COLO668 (cell line): ENCODE data around the gene RAD51B.
"Not testable (repeated sequence)": the region's sequence is repeated elsewhere in the genome, so short reads cannot be mapped to it uniquely, and the experiment has no call there.

Experiments used
- DNase-seq: peaks from one replicate; lab custom pipeline; 2025; ENCODE audit not compliant: unreplicated experiment; lab: John Stamatoyannopoulos, UW

RAD51B gene

DNA sequence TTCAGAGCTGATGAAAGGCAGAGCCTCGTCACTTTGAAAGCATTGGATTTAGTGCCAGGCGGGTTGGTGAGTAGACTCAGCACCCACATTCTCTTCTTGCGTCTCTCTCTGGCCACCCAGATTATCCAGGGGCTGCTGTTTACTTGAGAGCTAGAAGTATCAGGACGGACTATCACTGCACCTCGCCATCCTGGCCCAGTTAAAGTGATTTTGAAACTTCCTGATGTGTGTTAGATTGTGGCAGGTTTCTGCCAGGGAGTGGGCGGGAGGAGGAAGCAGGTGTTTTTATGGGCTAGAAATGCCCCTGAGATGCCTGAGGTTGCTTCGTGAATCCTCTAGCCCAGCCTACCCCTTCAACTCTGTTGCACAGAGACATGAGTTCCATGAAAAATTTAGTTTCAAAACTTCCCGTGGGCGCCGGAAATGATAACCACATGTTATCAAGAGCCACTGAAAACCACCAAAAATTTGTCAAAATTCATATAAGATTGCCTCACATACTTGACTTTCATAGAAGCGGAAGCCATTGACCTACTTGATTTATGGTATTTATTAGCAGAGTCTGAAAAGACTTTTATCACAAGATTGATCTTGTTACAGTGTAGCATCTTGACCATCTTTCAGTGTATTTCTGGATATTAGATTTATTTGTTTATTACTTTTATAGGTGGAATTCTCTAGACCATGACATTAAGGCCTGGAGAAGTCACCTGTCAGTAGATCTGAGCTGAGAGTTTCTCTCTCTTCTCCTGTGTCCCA, 466.0 kb downstream of the RAD51B start:
- no peak for DNase-seq

DNA sequence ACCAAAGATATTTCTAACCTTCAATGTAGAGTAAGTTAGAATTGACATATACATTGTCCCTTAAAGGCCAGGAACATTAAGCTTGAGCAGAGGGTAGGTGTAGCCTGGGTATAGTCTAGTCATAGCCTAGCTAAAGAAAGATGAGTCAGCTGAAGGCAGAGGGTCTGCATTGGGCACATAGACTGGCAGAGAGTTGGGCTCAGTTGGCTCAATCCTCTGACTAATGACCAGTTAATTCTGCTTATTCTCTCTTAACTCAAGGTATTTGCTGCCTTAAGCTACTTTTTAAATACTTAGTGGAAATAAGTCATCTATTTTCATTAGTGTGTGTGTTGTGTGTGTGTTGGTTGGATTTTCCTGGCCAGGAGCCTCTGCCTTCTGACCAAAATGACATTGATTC, 467.1 kb downstream of the RAD51B start:
- DNase-seq = no peak

DNA sequence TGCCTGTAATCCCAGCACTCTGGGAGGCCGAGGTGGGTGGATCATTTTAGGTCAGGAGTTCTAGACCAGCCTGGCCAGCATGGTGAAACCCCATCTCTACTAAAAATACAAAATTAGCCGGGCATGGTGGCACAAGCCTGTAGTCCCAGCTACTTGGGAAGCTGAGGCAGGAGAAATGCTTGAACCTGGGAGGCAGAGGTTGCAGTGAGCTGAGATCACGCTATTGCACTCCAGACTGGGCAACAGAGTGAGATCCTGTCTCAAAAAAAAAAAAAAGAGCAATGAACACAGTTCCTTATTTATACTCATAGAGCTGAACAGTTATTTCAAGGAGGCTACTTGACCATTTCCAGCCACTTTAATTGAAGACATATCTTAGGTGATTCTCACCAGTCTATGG, 469.9 kb downstream of the RAD51B start:
- DNase-seq = not testable (repeated sequence)

DNA sequence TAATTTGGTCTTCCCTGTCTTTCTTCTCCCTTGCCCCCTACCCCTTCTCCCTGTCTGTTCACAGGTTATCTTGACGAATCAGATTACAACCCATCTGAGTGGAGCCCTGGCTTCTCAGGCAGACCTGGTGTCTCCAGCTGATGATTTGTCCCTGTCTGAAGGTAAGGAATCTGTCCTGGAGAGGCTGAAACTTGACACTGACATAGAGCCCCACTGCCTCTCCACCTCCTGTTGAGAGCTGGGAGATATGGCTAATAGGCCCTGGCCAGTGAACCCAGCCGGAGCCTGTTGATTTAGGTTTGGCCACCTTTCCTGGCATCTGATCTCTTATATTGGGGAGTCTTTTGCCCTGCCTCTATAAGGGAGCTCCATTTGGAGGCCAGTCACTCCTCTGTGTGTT, 472.2 kb downstream of the RAD51B start:
- peak; percentile 26 for DNase-seq

DNA sequence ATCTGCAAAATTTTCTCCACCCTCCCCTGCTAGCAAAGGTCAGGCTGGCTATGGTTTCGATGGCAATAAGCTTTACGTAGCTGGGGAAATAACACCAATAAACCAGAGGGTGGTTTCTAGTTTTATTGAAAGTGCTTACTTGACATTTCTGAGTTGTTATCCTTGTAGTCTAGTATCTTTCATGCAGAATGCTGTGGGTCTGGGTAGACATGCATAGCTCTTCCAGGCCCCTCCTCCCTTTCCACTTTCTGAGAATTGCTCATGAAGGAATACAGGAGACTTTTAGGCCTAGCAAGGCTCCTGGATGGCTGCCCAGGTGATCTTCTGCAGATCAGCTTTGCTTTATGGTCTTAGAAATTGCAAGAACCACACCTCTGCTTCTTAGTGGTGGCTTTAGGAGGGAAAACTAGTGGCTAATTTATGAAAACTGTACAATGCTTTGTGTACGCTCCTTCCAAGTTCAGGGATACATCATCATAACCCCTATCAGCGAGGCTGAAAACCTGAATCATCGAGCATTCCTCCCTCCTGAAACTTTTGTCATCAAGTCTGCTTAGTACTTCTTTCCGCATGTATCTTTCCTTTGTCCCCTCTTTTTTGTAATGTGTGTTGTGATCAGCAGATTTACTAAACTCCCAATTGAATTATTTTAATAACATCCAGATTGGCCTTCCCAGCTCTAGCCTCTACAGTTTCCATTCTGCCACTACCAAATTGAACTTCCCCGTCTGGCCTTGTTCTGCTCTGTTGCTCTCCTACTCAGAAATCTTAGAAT, 473.0 kb downstream of the RAD51B start:
- no peak for DNase-seq

DNA sequence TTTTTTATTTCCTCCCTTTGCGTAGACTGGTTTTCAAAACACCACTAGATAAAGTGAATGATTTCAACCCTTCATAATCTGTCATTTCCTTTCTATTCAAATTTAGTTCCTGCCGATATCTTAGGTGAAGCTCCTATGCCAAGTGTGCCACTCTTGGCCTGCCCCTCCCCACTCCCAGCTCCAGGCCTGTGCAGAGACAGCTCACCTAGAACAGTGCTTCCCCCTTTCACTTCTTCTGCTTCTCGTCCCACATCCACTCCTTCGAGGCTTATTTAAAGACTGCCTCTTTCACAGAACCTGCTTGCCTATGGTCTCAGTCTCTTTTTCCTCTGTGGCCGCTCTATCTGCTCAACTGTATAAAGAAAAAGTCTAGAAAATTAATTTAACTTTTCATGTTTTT, 473.8 kb downstream of the RAD51B start:
- DNase-seq = no peak

DNA sequence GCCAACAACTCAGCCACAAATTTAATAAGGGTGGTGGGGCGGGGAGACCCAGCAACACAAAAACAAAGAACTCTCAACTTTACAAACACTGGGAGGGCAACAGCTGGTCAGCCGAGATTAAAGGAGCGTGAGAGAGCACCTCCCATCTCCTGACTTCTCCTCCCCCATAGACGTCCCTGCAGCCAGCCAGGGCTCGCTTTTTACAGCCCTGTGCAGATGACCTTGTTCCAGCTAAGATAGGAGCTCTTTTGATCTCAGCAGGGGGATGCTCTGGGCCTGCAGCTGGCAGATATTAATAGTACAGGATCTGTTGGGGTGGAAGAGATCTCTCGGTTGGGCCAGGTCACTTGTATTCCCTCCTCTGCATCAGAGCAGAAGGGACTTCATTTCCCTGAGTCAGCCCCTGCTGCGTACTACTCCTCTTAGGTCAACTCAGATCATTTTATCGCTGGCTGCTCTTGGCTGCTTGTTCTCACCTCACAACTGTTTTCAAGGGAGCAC, 475.8 kb downstream of the RAD51B start:
- no peak for DNase-seq

DNA sequence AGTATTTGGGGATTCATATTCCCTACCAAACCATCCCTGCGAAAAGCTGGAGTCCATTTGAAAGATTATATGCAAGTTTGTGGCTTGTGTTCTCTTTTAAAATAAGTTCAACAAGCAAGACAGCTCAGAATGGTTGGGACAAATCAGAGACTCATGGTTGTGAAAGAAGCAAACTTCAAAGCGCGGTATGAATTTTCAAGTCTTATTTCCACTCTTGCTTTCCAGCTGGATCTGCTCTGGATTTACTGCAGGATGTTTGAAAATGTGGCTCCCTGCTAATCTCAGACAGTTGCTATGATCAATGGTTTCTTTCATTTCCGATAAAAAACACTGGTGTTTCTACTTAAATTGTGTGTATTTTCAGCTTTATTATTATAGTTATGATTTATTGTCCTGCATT, 477.5 kb downstream of the RAD51B start:
- no peak for DNase-seq

DNA sequence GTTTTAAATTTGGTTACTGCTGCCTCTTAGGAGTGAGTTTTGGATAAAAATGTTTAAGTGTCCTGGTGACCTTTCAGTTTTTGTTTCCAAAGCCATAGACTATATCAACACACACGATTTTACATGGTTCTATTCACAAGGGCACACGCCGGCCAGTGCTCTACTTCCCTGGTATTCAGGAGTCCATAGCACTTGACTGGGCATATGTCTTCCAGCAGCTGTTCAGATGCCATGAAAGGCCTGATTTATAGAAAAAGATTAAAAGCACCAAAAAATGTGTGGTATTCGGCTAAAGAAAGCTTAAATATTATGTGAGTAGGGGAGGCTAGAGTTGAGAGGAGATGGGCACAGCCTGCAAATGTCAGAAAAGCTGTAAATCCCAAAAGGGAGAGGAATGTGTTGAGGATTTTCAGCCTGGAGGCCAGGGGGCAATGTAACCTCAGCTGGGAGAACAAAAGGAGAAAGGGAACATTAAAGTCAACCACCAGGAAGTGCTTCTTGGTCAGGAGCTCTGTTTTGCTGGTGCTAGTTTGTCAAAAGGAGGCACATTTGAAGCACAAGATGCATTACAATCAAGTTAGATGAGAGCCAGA, 478.4 kb downstream of the RAD51B start:
- no peak for DNase-seq

DNA sequence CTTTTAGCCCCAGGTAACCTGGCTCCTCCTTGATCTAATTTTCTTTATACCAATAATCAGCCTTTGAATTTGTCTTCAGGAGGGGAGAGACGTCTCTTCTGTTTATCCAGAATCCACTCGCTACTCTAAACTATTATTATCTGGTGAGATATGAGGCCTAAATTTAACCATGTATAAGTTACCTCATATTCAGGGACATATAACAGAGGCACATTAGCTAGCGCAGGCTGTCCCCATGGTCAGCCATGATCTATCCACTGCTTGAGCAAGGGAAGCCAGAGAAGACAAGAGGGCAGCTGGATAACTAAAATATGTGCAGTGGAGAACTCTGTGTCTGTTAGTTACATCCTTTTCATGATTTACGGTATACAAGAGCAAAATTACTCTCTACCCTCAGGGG, 481.0 kb downstream of the RAD51B start:
- no peak for DNase-seq

DNA sequence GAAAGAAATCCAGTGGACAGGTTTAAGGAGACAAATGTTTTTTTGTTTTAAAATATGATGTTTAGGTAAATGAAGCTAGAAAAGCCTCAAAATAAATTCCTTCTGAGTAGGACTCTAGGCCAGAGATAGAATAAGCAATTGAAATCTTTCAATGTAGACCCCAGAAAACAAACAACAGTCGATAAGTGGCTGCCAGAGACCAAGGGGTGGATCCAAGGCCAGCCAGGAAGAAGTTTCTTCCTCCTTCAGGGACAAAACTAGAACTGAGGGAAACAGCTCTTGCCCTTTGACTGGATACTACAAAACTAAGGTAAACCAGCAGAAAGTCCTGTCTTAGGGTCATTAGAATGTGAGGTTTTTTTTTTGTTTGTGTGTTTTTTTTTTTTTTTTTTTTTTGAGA, 481.6 kb downstream of the RAD51B start:
- no peak for DNase-seq

DNA sequence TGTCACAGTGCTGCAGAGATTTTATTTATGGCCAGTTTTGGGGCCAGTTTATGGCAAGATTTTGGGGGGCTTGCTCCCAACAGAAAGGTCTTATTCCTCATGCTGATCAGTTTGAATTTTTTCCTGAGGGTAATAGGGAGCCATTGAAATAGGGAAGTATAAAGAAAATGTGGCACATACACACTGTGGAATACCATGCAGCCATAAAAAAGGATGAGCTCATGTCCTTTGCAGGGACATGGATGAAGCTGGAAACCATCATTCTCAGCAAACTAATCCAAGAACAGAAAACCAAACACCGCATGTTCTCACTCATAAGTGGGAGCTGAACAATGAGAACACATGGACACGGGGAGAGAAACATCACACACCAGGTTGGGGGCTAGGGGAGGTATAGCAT, 483.4 kb downstream of the RAD51B start:
- DNase-seq = not testable (repeated sequence)

DNA sequence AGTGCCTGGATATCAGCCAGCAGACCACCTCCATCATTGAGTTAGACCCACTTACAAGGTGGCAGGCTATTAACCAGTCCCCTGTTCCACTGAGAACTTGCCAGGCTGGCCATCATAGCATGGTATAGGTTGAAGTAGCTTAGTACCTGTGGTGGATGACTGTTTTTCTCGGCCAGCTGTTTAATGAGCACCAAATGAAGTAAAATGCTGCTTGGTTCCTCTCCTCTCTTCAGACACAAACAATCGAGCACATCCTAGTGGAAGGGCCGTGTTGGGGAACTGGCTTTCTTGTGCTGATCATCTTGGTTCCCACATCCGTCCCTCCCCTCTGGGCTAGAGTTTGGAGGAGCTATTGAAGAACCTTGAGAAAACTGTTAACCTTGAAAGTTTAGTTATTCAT, 486.2 kb downstream of the RAD51B start:
- no peak for DNase-seq

DNA sequence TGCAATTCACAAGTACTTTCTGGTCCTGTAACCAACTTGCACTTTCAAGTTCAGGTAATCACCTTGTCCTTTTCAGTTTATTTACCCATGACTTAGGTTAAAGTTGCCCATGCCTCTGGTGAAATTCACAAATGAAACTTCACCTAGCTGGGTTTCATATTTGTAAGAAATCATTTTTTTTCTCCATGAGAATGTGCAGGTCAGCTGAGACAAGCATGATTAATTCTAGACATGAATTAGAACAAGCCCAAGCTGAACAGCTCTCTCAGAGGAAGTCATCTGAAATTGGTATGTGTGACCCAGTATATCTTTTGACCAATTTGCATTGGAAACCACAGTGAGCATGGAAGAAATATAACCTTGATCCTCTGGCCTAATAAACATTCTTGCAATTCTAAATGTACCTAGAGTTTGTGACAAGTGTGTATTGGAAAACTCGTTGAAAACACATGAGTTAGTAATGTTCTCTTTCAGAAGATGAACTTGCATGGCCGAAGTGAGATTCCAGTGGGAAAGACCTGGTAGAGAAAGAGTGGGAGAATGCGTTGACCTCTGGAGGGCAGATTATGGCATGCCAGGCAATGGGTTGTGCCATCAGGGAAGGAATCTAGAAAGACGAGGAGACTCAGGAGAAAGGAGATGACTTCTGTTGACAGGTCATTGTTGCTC, 486.8 kb downstream of the RAD51B start:
- DNase-seq = no peak

DNA sequence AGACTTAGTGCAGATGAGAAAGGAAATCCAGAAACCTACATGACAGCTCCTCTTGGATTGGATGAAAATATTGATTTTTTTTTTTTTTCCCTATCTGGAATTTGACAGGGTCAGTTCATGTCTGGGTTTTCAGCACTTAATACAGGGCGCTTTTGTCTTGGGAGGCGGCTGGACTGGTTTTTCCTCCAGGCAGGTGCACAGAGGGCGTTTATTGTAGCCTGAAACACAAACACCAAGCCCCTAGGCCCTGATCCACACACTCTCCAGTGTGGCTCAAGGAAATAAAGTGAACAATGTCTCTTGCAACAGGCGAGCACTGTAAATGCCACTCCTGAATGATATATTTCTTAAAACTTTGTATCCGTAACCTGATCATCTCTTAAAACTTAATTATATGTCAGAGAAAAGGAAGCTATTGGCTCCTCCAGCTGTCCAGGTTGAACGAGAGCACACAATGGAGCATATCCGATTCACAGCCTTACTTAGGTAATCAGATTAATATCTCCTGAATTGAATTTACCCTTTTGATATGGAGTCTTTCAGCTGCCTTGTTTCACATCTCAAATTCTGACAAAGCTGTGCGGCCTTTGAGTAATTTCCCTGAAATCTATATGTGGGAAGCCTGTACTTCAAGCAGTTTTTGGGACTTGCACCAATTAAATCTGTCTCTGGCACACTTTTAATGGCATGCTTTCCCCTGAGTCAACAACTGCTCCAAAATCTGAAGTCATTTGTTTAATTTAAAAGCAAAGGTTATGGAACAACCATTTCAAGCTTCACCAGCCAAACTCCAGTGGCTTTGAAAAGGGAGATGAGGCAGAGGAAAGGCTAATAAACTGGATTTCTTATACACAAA, 487.6 kb downstream of the RAD51B start:
- peak; percentile 82 for DNase-seq

DNA sequence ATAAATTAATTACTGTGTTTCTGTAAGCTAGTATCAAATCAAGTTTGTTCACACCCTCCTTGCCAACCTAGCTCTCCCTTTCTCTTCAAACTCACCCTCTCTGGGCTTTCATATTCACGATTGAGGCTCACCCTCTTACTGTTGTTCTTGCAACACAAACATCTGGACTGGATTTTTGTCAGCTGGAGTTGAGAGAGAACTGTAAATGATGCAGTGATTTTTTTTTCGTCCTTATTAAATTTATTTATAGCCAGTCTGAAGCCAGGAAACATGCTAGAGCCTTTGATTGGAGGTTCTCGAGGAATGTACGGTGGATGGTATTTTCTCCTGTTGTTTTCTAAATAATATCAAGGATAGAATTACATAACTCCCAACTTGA, 488.2 kb downstream of the RAD51B start:
- DNase-seq = no peak

DNA sequence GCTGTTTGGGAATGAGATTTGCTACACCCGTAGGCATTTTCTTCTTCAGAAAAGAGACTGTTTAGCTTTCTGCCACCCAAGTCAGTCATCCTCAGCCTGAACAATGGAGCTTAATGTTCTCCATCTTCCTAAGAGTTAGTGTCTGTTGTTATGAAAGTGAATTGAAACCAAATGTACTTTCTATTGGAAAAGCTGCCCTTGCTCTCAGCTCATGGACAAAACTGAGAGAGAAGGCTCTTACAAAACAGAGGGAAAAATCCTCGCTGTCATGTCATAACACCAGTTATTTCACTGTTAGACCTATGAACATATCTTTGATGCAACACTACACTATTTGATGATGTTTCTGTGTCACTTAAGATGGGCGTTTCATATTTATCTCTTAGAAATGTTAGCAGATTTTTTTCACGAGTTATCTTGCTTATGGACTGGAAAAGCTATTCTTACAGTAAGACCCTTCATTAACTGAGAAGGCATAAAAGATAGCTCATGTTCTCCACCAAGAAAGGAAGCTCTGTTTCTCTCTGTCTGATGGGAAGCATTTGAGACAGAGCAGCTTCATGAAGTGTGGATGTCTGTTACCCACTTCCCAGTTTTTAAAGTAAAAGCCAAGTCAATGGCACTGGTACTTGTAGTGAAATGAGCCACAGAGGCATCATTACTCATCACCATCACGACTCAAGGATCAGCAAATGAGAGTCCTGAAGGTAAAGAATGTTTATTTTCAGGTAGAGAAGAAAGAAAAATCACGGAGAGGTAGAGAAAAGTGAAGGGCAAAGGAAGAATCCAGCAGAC, 489.3 kb downstream of the RAD51B start:
- DNase-seq = no peak

DNA sequence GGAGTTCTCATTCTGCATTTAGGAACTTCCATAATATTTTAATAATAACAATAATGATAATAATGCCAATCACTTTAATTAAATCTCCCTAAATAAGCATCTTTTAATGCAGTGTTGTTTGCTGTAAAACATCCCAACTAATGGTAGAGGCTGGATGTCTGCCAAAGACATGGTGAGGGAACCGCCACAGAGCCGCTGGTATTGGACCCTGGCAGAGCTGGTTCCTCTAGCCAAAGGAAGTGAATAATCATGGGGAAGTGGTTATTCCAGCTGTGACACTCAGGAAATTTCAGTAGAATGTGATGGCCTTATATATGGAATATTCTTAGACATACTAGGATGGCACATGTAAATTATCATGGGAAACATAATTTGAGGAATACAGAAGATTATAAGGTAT, 490.0 kb downstream of the RAD51B start:
- DNase-seq = no peak

DNA sequence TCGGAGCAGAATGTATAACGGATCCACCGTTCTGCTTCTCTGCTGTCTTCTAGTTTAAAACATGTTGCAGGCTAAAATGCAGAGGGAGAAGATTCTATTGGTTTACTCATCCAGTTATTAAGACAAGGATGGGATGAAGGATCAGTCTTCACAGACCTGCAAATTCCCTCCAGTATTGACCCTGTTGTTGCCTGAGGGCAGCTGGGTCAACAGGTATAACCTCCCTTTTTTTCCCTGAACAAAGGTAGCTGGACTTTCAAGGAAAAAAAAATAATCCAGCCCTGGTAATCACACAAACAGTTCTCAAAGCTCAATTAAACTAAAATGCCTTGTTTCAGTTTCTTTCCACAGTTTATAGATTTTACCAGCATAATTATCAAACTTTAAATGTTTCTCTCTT, 492.7 kb downstream of the RAD51B start:
- no peak for DNase-seq
